Left hindlimb (tissue), 1 donor: ENCODE measurements around the gene RHBG.

Source experiments
- DNase-seq: peaks from one replicate; pipeline ENCODE4 v3.0.0-alpha.2; 2018

Gene RHBG

GRCh38 chr1:156386949-156387869 lies 18.2 kb downstream of the RHBG start:
- DNase-seq = no peak

- DNase-seq = no peak
Observed at GRCh38 chr1:156387870-156388173, 18.8 kb downstream of the RHBG start.

- no peak for DNase-seq
Observed at GRCh38 chr1:156388174-156389137, 19.4 kb downstream of the RHBG start.

- DNase-seq = no peak
Observed at GRCh38 chr1:156389311-156389710, 20.3 kb downstream of the RHBG start.

- DNase-seq = no peak
Observed at GRCh38 chr1:156390469-156391365, 21.7 kb downstream of the RHBG start.

- no peak for DNase-seq
Observed at GRCh38 chr1:156391366-156391677, 22.3 kb downstream of the RHBG start.

- no peak for DNase-seq
Observed at GRCh38 chr1:156391701-156392100, 22.7 kb downstream of the RHBG start.

GRCh38 chr1:156392452-156392853 lies 23.4 kb downstream of the RHBG start:
- DNase-seq = no peak

- DNase-seq = no peak
Observed at GRCh38 chr1:156393095-156393494, 24.1 kb downstream of the RHBG start.

- no peak for DNase-seq
Observed at GRCh38 chr1:156394082-156394481, 25.1 kb downstream of the RHBG start.

GRCh38 chr1:156394835-156395461 lies 25.9 kb downstream of the RHBG start:
- DNase-seq = no peak

- no peak for DNase-seq
Observed at GRCh38 chr1:156399355-156400125, 30.5 kb downstream of the RHBG start.

GRCh38 chr1:156400191-156400935 lies 31.4 kb downstream of the RHBG start:
- DNase-seq = no peak

- no peak for DNase-seq
Observed at GRCh38 chr1:156401041-156401574, 32.1 kb downstream of the RHBG start.

GRCh38 chr1:156401681-156402081 lies 32.7 kb downstream of the RHBG start:
- no peak for DNase-seq

GRCh38 chr1:156402331-156403020 lies 33.5 kb downstream of the RHBG start:
- DNase-seq = no peak

- DNase-seq = no peak
Observed at GRCh38 chr1:156405670-156406069, 36.7 kb downstream of the RHBG start.

GRCh38 chr1:156406251-156406650 lies 37.2 kb downstream of the RHBG start:
- DNase-seq = no peak

GRCh38 chr1:156407344-156407743 lies 38.3 kb downstream of the RHBG start:
- no peak for DNase-seq

- no peak for DNase-seq
Observed at GRCh38 chr1:156407760-156408159, 38.7 kb downstream of the RHBG start.
